ENCODE measurements around the gene ISCU.

DNA sequence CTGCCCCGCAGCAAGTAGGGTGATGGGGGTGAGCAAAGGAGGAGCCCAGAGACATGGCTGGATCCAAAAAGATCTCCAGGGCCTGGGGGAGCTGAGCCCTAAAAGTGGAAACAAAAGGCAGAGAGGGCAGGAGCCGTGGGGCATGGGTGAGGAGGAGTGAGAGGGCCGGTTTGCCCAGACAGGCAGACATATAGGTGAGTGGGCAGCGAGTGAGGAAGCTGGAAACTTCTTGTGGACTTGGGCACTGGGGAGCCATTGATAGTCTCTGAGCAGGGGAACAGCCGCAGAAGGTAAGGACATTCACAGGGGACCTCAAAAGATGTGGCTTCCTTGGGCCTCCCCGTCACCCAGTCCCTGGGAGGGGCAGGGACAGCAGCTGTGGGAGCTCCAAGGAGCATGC is 52.2 kb downstream of the ISCU start:
- TF ChIP-seq POLR2A (IDR thresholded peaks at IDR 0.05; ENCODE audit: low read depth, low read length) (no peak), POLR2AphosphoS5 (IDR thresholded peaks at IDR 0.05; ENCODE audit: low read depth, low read length) (no peak), SPI1 (IDR thresholded peaks at IDR 0.05; ENCODE audit: low read depth, low read length) (no peak), TAF1 (IDR thresholded peaks at IDR 0.05; ENCODE audit: low read depth, low read length) (no peak)
